Measurements from ENCODE around the gene RORC. TPM values are rescaled to one million over a fixed set of nuclear protein-coding genes. Genes with fewer than 3 reads are reported as not detected.

Gene RORC
- total and polyA plus RNA-seq, 2 of the 8 experiments (the other 6 are each of a cell fraction or from before 2014, with no cell fraction given): 0.44 to 0.54 TPM

DNA sequence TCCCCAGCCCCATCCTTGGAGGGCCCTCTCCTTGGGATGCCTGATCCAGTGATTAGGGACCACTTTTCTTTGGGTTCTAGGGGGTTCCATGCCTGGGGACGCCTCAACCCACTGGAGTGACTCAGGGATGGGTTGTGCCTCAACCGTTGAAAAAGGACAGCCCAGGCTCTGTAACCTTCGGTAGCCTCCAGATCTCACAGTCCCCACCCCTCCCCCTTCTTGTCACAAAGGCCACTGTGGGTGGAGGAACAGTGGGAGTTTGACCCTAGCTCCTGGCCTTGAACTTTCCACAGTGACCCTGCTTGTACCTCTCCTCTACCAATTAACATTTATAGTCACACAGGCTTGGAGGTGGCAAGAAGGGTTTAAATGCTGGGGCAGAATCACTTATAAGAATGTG lies 2.6 kb upstream of the RORC start (continued):
- TF ChIP-seq GABPA (IDR thresholded peaks at IDR 0.05; ENCODE audit: borderline replicate concordance, insufficient read depth, low read length) (no peak), CTBP2 (IDR thresholded peaks at IDR 0.05; ENCODE audit: borderline replicate concordance, insufficient read depth, insufficient read length, low read length) (no peak), NRF1 (IDR thresholded peaks at IDR 0.05; ENCODE audit: low read depth, low read length) (no peak), TCF12 (IDR thresholded peaks at IDR 0.05; ENCODE audit: low read depth, low read length) (no peak), BACH1 (IDR thresholded peaks at IDR 0.05; ENCODE audit: low read length) (no peak), RBBP5 (IDR thresholded peaks at IDR 0.05; ENCODE audit: borderline replicate concordance, low read depth, low read length) (no peak)
- TF ChIP-seq, protein P1, sequence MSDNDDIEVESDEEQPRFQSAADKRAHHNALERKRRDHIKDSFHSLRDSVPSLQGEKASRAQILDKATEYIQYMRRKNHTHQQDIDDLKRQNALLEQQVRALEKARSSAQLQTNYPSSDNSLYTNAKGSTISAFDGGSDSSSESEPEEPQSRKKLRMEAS (IDR thresholded peaks at IDR 0.05): no peak
- TF ChIP-seq, protein P2, sequence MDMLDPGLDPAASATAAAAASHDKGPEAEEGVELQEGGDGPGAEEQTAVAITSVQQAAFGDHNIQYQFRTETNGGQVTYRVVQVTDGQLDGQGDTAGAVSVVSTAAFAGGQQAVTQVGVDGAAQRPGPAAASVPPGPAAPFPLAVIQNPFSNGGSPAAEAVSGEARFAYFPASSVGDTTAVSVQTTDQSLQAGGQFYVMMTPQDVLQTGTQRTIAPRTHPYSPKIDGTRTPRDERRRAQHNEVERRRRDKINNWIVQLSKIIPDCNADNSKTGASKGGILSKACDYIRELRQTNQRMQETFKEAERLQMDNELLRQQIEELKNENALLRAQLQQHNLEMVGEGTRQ (IDR thresholded peaks at IDR 0.05; ENCODE audit: low read length): no peak

Measured in H1 (cell line).